ENCODE data around the gene CES4A. TPM values are rescaled to one million over a fixed set of nuclear protein-coding genes. Genes with fewer than 3 reads are reported as not detected.

The CES4A gene
- total RNA-seq, 1 experiment from 2014 or later, result 0.45 TPM

DNA sequence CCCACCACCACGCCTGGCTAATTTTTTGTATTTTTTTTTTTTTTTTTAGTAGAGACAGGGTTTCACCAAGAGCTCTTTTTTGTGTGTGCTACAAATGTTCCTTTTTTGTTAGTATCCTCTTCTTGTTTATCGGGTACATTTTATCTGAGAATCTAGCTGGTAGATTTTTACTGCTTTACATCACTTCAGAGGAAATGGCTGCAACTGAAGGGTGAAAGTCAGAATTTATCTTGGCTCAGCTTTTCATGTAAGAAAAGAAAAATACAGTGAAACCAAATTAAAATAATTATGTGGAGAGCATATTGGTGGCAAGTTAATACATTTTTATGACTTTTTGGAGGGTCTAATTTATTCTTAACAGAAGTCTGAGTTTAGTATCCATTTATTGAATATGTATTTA lies 66.5 kb downstream of the CES4A start:
- no peak for DNase-seq
- no peaks in the 10 kb centered on the region for H3K36me3 ChIP-seq (replicated peaks; ENCODE audit: control insufficient read depth, insufficient read depth, low read length)

DNA sequence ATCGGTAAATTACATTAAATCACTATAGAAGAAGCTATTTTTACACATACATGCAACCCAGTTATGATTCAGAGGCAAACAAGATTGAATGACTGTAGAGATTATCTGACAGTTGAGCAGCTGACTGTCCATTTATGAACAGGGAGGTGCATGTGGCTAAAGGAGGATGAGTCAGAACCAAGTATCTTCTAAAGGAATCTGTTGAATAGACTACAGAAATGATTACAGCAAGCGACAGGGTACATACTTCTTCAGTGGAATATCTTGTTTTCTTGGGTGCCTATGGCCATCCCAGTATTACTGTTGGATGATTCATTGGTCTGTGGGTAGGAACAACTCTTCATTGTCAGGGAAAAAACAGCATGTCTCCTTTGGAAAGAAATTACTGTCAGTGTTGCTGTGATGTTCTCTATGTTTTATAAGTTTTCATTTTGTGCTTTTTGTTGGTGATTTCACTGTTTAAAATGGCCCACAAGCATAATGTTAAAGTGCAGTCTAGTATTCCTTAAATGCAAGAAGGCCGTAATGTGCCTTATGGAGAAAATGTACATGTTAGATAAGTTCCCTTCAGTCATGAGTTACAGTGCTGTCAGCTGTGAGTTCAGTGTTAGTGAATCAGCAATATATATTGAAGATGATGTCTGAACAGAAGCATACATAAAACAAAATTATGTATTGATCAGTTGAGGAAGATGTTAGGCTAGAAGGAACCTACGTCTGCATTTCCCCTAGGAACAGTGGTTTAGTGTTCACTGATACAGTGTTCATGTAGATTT lies 67.5 kb downstream of the CES4A start:
- no peaks in the 10 kb centered on the region for H3K36me3 ChIP-seq (replicated peaks; ENCODE audit: control insufficient read depth, insufficient read depth, low read length)
- H3K4me3 ChIP-seq (ENCODE audit: insufficient read depth, low read depth, low read length), result no peak overlapping the region
- no peaks in the 10 kb centered on the region for H3K27me3 ChIP-seq (ENCODE audit: control insufficient read depth, insufficient read depth, low read length)
- no peak for DNase-seq

More for the DNA sequence above, 66.5 kb downstream of the CES4A start:
- H3K27me3 ChIP-seq (ENCODE audit: control insufficient read depth, insufficient read depth, low read length), result no peaks in the 10 kb centered on the region
- H3K4me3 ChIP-seq (ENCODE audit: insufficient read depth, low read depth, low read length), result no peak overlapping the region

Other genes starting within 250 kb of the CES4A start
- gene DYNC1LI2, start 237.0 kb upstream of the CES4A start, total RNA-seq (2014; rRNA removed; shearing (Covaris generic)), result 52.9 and 65.0 TPM in 2 replicates
- 0.11 TPM in 1 of 2 replicates, not detected in the other for gene TERB1, start 187.0 kb upstream of the CES4A start, total RNA-seq (2014; rRNA removed; shearing (Covaris generic))
- 149 and 165 TPM in 2 replicates for gene NAE1, start 157.6 kb upstream of the CES4A start, total RNA-seq (2014; rRNA removed; shearing (Covaris generic))
- 0.48 and 0.78 TPM in 2 replicates for gene CA7, start 144.2 kb upstream of the CES4A start, total RNA-seq (2014; rRNA removed; shearing (Covaris generic))
- 10.5 and 23.7 TPM in 2 replicates for gene PDP2, start 108.1 kb upstream of the CES4A start, total RNA-seq (2014; rRNA removed; shearing (Covaris generic))
- not detected in 2 replicates for gene CDH16, start 69.7 kb upstream of the CES4A start, total RNA-seq (2014; rRNA removed; shearing (Covaris generic))
- 0.10 TPM in 1 of 2 replicates, not detected in the other for gene RRAD, start 63.1 kb upstream of the CES4A start, total RNA-seq (2014; rRNA removed; shearing (Covaris generic))
- gene CIAO2B, start 54.2 kb upstream of the CES4A start, total RNA-seq (2014; rRNA removed; shearing (Covaris generic)), result 91.1 TPM in 2 replicates
- gene CES2, start 53.1 kb upstream of the CES4A start, total RNA-seq (2014; rRNA removed; shearing (Covaris generic)), result 8.3 and 13.0 TPM in 2 replicates
- 0.31 and 0.44 TPM in 2 replicates for gene CES3, start 27.3 kb upstream of the CES4A start, total RNA-seq (2014; rRNA removed; shearing (Covaris generic))
- 31.4 and 49.3 TPM in 2 replicates for gene CBFB, start 40.6 kb downstream of the CES4A start, total RNA-seq (2014; rRNA removed; shearing (Covaris generic))
- gene PHAF1, start 121.4 kb downstream of the CES4A start, total RNA-seq (2014; rRNA removed; shearing (Covaris generic)), result 24.1 and 32.1 TPM in 2 replicates
- 7.6 and 8.7 TPM in 2 replicates for gene B3GNT9, start 162.4 kb downstream of the CES4A start, total RNA-seq (2014; rRNA removed; shearing (Covaris generic))
- gene TRADD, start 171.3 kb downstream of the CES4A start, total RNA-seq (2014; rRNA removed; shearing (Covaris generic)), result 1.3 and 1.8 TPM in 2 replicates
- gene FBXL8, start 171.4 kb downstream of the CES4A start, total RNA-seq (2014; rRNA removed; shearing (Covaris generic)), result 0.67 and 0.73 TPM in 2 replicates
- 1.6 and 4.0 TPM in 2 replicates for gene HSF4, start 176.2 kb downstream of the CES4A start, total RNA-seq (2014; rRNA removed; shearing (Covaris generic))
- gene NOL3, start 181.9 kb downstream of the CES4A start, total RNA-seq (2014; rRNA removed; shearing (Covaris generic)), result 5.3 and 7.4 TPM in 2 replicates
- gene MATCAP1, start 195.4 kb downstream of the CES4A start, total RNA-seq (2014; rRNA removed; shearing (Covaris generic)), result 16.2 and 18.9 TPM in 2 replicates
- 3.6 and 4.8 TPM in 2 replicates for gene EXOC3L1, start 201.5 kb downstream of the CES4A start, total RNA-seq (2014; rRNA removed; shearing (Covaris generic))
- 104 and 117 TPM in 2 replicates for gene E2F4, start 203.6 kb downstream of the CES4A start, total RNA-seq (2014; rRNA removed; shearing (Covaris generic))
- 10.4 and 11.4 TPM in 2 replicates for gene ELMO3, start 210.5 kb downstream of the CES4A start, total RNA-seq (2014; rRNA removed; shearing (Covaris generic))
- gene TMEM208, start 238.5 kb downstream of the CES4A start, total RNA-seq (2014; rRNA removed; shearing (Covaris generic)), result 19.3 and 27.3 TPM in 2 replicates